HepG2 (cell line): ENCODE results near the gene CD7. TPM values are rescaled to one million over a fixed set of nuclear protein-coding genes. Genes with fewer than 3 reads are reported as not detected.
A peak's percentile ranks its signal among the peaks of the same experiment; 100 is the strongest.

Experiments used
- AHDC1 ChIP-seq: sonication (generic); formaldehyde crosslinking; IDR thresholded peaks from 2 replicates; pipeline ENCODE4 v1.5.1; 2020; ENCODE audit warnings: mild to moderate bottlenecking, missing genetic modification reagents, borderline replicate concordance
- CREB1 ChIP-seq, 2 experiments: fragments of 450-650 bp in 1 of 2; IDR thresholded peaks; 2 replicates each; pipeline ENCODE4 v1.6.1; 2016 to 2017; ENCODE audit warnings: control low read depth in 1 of 2, mild to moderate bottlenecking in 1 of 2, missing compliant biosample characterization in 1 of 2, missing genetic modification characterization in 1 of 2
- HNRNPL ChIP-seq: fragments of 200-400 bp; formaldehyde crosslinking; IDR thresholded peaks from 2 replicates; pipeline ENCODE4 v1.6.1; 2017; ENCODE audit warnings: mild to moderate bottlenecking, low read depth, low read length
- HOXA7 ChIP-seq: sonication (generic); formaldehyde crosslinking; IDR thresholded peaks from 2 replicates; pipeline ENCODE4 v1.8.1; 2022; ENCODE audit warnings: mild to moderate bottlenecking, missing genetic modification reagents, moderate library complexity
- JUN ChIP-seq: sonication (generic); formaldehyde crosslinking; IDR thresholded peaks from 2 replicates; pipeline ENCODE4 v1.4.0; 2020; ENCODE audit warnings: mild to moderate bottlenecking, missing genetic modification reagents
- NAIF1 ChIP-seq: sonication (generic); formaldehyde crosslinking; IDR thresholded peaks from 2 replicates; pipeline ENCODE4 v1.5.0; 2020; ENCODE audit warnings: mild to moderate bottlenecking, missing genetic modification reagents, borderline replicate concordance
- SCMH1 ChIP-seq: sonication (generic); formaldehyde crosslinking; IDR thresholded peaks from 2 replicates; pipeline ENCODE4 v1.9.0; 2021; ENCODE audit warnings: missing genetic modification reagents, mild to moderate bottlenecking, borderline replicate concordance
- SMAD9 ChIP-seq: sonication (generic); formaldehyde crosslinking; IDR thresholded peaks from 2 replicates; pipeline ENCODE4 v1.5.1; 2020; ENCODE audit warnings: mild to moderate bottlenecking, missing genetic modification reagents
- TARDBP ChIP-seq: sonication (generic); formaldehyde crosslinking; IDR thresholded peaks from 2 replicates; pipeline ENCODE4 v1.8.0; 2022; ENCODE audit warnings: mild to moderate bottlenecking, missing genetic modification reagents
- TRIM22 ChIP-seq: fragments of 450-650 bp; IDR thresholded peaks from 2 replicates; pipeline ENCODE4 v1.6.1; 2017
- ZNF276 ChIP-seq: sonication (generic); formaldehyde crosslinking; IDR thresholded peaks from 2 replicates; pipeline ENCODE4 v1.4.0; 2020; ENCODE audit warnings: mild to moderate bottlenecking, low read depth, missing genetic modification reagents
- ZNF282 ChIP-seq: fragments of 450-650 bp; IDR thresholded peaks from 2 replicates; pipeline ENCODE4 v1.6.1; 2018; ENCODE audit not compliant: partially characterized antibody
- ZNF292 ChIP-seq: sonication (generic); formaldehyde crosslinking; IDR thresholded peaks from 2 replicates; pipeline ENCODE4 v1.8.1; 2022; ENCODE audit warnings: mild to moderate bottlenecking, low read depth, missing genetic modification reagents, borderline replicate concordance
- ZNF749 ChIP-seq: sonication (generic); formaldehyde crosslinking; IDR thresholded peaks from 2 replicates; pipeline ENCODE4 v1.8.0; 2022; ENCODE audit warnings: mild to moderate bottlenecking, missing genetic modification reagents, moderate library complexity, borderline replicate concordance
- ZNF766 ChIP-seq: sonication (generic); formaldehyde crosslinking; IDR thresholded peaks from 2 replicates; pipeline ENCODE4 v1.5.0; 2020; ENCODE audit warnings: missing genetic modification reagents, borderline replicate concordance
- polyA plus RNA-seq, 8 experiments: library from polyadenylated mRNA; depleted of rRNA in 3 of 8; stranded (reverse) in 7 of 8; unstranded in 1 of 8; fragments of >200 nt; fragmentation: Illumina TruSeq in 4 of 8; extraction: Trizol in 4 of 8; gene quantifications; 2 replicates each; pipeline versions ENCODE4 v1.2.1 to v1.2.3, GENCODE V29; 2011 to 2016; ENCODE audit warnings: low read depth in 4 of 8, missing spikeins in 1 of 8, mixed read lengths in 1 of 8; ENCODE audit not compliant: insufficient read depth in 1 of 8
- total RNA-seq, 5 experiments: library from RNA; depleted of rRNA; stranded (reverse); fragments of >200 nt; fragmentation: Illumina TruSeq; extraction: Trizol; gene quantifications; 2 replicates each; pipeline ENCODE4 v1.2.3, GENCODE V29; 2016; ENCODE audit warnings: low read depth in 1 of 5

CD7 gene
- total and polyA plus RNA-seq, 2 of the 13 experiments (the other 11 are each of a cell fraction or from before 2014, with no cell fraction given) = 67.6 to 76.4 TPM

DNA sequence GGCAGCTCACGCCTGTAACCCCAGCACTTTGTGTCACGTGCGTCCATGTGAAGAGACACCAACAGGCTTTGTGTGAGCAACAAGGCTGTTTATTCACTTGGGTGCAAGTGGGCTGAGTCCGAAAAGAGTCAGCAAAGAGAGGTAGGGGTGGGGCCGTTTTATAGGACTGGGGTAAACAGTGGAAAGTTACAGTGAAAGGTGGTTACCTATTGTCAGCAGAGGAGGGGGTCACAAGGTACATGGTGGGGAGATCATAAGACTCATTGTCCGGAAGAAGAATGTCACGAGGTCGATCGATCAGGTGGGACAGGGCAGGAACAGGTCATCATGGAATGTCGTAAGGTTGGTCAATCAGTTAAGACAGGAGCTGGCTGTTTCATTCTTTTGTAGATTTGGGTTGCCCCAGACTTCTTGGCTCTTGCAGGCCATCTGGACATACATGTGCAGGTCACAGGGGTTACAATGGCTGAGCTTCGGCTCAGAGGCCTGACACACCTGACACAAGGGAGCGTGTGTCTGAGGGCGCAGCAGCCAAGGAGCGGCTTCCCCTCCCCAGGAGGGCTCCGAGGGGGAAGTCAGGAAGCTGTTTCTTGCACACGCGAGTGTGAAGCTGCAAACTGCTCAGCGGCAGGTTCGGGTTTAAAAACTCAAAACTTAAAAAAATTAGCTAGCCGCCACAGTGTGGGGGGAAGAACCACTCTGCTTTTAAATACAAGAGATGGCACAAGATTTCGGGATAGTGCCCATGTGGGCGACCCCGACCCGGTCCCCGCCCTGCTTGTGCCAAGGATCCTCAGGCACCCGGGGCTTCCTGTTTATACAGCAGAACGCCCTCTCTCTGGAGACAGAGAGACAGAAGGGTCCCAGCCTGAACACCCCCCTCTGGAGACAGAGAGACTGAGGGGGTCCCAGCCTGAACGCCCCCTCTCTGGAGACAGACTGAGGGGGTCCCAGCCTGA, 29.2 kb upstream of the CD7 start (continued):
- peak; percentile 67; the same call in 1 of the 2 replicates for TF ChIP-seq NAIF1 (CRISPR knock-in tag)
- no peak for TF ChIP-seq ZNF282
- TF ChIP-seq SCMH1 (CRISPR knock-in tag) = no peak
- peak; percentile 80; the same call in 1 of the 2 replicates for TF ChIP-seq ZNF292 (CRISPR knock-in tag)
- peak; percentile 81 for TF ChIP-seq HNRNPL
- no peak for TF ChIP-seq SMAD9 (CRISPR knock-in tag)
- TF ChIP-seq HOXA7 = no peak
- TF ChIP-seq ZNF766 = peak; percentile 78; the same call in 1 of the 2 replicates
- TF ChIP-seq TARDBP (CRISPR knock-in tag) = peak; percentile 98
- peak; percentile 89 for TF ChIP-seq JUN
- no peak for TF ChIP-seq ZNF276
- TF ChIP-seq CREB1 (IDR thresholded peaks at IDR 0.05) = peak; percentile 77
- peak; percentile 88 for TF ChIP-seq CREB1 (CRISPR knock-in tag; IDR thresholded peaks at IDR 0.05)
- peak; percentile 86; the same call in 1 of the 2 replicates for TF ChIP-seq ZNF749 (CRISPR knock-in tag)
- no peak for TF ChIP-seq TRIM22
- peak; percentile 77; the same call in 1 of the 2 replicates for TF ChIP-seq AHDC1
